Stimulated activated CD4-positive, alpha-beta T cell treated with anti-CD3 and anti-CD28 coated beads, Interleukin-15, amount 100 ng/mL, for 24 hours (primary cell): ENCODE results near the gene DHDH.
A peak's percentile ranks its signal among the peaks of the same experiment; 100 is the strongest.

Experiments
- DNase-seq: peaks from one replicate; pipeline ENCODE4 v3.0.0-alpha.2; 2020

DHDH gene

GRCh38 chr19:48993175-48994034 lies 59.9 kb downstream of the DHDH start, which contains the start of the genes GYS1 and RUVBL2:
Gene GYS1, minus strand, starts transcription at chr19:48993309. Its CDS starts 197 bp downstream, at chr19:48993112.
Gene RUVBL2, plus strand, starts transcription at chr19:48993887. Its CDS starts 25 bp downstream, at chr19:48993912.
- DNase-seq = peak; percentile 100

GRCh38 chr19:48994035-48994386 lies 60.5 kb downstream of the DHDH start:
- DNase-seq = no peak
